DND-41 (cell line): ENCODE data around the gene PEX7.

Source experiments
- EZH2 ChIP-seq: IDR thresholded peaks from 3 replicates; pipeline ENCODE4 v1.6.1; 2012; ENCODE audit warnings: borderline replicate concordance, low read depth, mild to moderate bottlenecking, moderate library complexity, low read length, inconsistent platforms; ENCODE audit not compliant: severe bottlenecking
- TF ChIP-seq, protein P1 (sequence below): IDR thresholded peaks from 2 replicates; pipeline ENCODE4 v1.5.1; 2012; ENCODE audit warnings: borderline replicate concordance, low read length, moderate library complexity, mild to moderate bottlenecking; ENCODE audit not compliant: poor library complexity, severe bottlenecking; ENCODE audit errors: extremely low read depth

DNA sequence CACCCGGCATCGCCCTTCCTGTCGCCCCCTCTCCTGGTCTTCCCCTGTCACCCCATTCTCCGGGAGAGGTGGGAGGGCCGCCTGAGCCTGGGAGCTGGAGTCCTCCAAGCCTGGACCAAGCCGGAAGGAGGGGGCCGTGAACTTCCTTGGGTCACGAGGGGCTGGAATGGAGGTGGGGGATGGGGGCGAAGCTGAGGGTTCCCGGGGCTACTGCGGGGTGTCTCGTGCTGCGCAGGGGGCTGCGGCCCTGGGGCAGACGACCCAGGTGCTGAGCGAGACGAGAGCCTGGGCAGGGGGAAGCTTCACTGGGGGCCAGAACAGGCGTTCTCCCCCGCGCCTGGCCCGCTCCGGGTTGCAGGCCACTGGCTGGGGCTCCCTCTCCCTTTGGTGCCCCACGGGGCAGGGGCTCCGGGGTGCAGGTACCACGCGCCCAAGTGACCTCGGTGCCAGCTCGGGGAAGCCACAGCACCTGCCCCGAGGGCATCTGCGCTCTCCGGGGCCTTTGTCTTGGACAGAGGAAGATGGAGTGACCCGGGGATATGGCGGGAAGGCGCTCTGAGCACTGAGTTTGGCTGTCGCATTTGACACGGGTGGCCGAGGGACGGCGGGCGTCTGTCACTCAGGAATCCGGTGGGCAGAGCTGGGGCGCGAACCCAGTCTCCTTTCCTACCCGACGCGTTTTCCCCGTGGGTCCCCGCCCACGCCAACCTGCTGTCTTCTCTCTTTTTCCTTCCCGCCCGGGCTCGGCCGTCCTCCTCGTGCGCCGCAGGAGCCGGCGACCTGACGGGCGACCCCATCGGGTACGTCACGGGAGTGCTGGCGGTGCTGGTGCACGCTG is 100.9 kb downstream of the PEX7 start:
- TF ChIP-seq, protein P1, sequence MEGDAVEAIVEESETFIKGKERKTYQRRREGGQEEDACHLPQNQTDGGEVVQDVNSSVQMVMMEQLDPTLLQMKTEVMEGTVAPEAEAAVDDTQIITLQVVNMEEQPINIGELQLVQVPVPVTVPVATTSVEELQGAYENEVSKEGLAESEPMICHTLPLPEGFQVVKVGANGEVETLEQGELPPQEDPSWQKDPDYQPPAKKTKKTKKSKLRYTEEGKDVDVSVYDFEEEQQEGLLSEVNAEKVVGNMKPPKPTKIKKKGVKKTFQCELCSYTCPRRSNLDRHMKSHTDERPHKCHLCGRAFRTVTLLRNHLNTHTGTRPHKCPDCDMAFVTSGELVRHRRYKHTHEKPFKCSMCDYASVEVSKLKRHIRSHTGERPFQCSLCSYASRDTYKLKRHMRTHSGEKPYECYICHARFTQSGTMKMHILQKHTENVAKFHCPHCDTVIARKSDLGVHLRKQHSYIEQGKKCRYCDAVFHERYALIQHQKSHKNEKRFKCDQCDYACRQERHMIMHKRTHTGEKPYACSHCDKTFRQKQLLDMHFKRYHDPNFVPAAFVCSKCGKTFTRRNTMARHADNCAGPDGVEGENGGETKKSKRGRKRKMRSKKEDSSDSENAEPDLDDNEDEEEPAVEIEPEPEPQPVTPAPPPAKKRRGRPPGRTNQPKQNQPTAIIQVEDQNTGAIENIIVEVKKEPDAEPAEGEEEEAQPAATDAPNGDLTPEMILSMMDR, result no peak
- TF ChIP-seq EZH2, result no peak
